ENCODE results near the gene SIGLEC9.

SIGLEC9 gene

DNA sequence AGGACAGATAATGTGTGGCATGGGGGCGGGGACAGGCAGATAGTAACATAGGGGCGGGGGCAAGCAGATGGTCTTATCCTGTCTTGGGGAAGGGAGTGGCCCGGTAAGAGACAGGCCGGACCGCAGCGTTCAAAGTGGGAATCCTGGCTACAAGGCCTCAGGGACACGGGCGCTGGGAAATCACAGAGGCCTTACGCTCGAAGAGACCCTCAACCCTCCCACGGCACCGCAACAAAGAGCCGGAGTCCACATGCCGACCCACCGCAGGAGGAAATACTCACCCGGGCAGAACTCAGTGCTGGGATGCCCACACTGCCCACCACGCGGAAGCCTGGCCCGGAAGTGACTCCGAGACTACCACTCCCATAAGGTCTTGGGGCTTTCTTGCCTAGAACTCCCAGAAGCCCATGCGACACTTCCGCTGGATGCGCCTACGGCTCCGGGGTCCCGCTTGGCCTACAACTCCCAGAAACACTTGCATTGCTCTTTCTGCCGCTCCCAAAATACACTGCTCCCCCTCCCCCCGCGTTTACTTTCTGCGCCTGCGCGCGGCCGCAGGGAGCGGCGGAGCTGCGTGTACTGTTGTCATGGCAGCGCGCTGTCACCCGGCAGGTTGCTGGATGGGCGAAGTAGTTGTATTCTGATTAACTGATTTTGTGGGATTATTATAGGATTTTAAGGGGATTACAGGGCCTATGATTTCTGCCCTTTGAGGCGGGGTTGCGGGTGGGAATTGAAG, 16.5 kb upstream of the SIGLEC9 start, which contains the start of gene CTU1 (continued):
- no peak for TF ChIP-seq ZNF274 (IDR thresholded peaks at IDR 0.05; ENCODE audit: low read length)
- TF ChIP-seq ZNF274 (tag by site-specific recombination; IDR thresholded peaks at IDR 0.05; ENCODE audit: borderline replicate concordance), result no peak
- no peak for TF ChIP-seq ZNF157 (tag by site-specific recombination; IDR thresholded peaks at IDR 0.05)
- TF ChIP-seq ZNF664 (tag by site-specific recombination; IDR thresholded peaks at IDR 0.05), result no peak
- TF ChIP-seq, protein P1, sequence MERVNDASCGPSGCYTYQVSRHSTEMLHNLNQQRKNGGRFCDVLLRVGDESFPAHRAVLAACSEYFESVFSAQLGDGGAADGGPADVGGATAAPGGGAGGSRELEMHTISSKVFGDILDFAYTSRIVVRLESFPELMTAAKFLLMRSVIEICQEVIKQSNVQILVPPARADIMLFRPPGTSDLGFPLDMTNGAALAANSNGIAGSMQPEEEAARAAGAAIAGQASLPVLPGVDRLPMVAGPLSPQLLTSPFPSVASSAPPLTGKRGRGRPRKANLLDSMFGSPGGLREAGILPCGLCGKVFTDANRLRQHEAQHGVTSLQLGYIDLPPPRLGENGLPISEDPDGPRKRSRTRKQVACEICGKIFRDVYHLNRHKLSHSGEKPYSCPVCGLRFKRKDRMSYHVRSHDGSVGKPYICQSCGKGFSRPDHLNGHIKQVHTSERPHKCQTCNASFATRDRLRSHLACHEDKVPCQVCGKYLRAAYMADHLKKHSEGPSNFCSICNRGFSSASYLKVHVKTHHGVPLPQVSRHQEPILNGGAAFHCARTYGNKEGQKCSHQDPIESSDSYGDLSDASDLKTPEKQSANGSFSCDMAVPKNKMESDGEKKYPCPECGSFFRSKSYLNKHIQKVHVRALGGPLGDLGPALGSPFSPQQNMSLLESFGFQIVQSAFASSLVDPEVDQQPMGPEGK (tag by site-specific recombination; IDR thresholded peaks at IDR 0.05), result no peak
- TF ChIP-seq, protein P2, sequence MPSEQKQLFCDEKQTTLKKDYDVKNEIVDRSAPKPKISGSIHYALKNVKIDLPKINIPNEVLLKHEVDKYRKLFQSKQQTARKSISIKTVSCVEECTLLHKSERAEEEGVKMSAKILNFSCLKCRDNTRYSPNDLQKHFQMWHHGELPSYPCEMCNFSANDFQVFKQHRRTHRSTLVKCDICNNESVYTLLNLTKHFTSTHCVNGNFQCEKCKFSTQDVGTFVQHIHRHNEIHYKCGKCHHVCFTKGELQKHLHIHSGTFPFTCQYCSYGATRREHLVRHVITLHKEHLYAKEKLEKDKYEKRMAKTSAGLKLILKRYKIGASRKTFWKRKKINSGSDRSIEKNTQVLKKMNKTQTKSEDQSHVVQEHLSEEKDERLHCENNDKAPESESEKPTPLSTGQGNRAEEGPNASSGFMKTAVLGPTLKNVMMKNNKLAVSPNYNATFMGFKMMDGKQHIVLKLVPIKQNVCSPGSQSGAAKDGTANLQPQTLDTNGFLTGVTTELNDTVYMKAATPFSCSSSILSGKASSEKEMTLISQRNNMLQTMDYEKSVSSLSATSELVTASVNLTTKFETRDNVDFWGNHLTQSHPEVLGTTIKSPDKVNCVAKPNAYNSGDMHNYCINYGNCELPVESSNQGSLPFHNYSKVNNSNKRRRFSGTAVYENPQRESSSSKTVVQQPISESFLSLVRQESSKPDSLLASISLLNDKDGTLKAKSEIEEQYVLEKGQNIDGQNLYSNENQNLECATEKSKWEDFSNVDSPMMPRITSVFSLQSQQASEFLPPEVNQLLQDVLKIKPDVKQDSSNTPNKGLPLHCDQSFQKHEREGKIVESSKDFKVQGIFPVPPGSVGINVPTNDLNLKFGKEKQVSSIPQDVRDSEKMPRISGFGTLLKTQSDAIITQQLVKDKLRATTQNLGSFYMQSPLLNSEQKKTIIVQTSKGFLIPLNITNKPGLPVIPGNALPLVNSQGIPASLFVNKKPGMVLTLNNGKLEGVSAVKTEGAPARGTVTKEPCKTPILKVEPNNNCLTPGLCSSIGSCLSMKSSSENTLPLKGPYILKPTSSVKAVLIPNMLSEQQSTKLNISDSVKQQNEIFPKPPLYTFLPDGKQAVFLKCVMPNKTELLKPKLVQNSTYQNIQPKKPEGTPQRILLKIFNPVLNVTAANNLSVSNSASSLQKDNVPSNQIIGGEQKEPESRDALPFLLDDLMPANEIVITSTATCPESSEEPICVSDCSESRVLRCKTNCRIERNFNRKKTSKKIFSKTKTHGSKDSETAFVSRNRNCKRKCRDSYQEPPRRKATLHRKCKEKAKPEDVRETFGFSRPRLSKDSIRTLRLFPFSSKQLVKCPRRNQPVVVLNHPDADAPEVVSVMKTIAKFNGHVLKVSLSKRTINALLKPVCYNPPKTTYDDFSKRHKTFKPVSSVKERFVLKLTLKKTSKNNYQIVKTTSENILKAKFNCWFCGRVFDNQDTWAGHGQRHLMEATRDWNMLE (tag by site-specific recombination; conservative IDR thresholded peaks at IDR 0.05; ENCODE audit: low read depth), result peak; percentile 50; the same call in 1 of the 2 replicates
- TF ChIP-seq ZNF214 (tag by site-specific recombination; IDR thresholded peaks at IDR 0.05; ENCODE audit: borderline replicate concordance), result no peak
- TF ChIP-seq, protein P3, sequence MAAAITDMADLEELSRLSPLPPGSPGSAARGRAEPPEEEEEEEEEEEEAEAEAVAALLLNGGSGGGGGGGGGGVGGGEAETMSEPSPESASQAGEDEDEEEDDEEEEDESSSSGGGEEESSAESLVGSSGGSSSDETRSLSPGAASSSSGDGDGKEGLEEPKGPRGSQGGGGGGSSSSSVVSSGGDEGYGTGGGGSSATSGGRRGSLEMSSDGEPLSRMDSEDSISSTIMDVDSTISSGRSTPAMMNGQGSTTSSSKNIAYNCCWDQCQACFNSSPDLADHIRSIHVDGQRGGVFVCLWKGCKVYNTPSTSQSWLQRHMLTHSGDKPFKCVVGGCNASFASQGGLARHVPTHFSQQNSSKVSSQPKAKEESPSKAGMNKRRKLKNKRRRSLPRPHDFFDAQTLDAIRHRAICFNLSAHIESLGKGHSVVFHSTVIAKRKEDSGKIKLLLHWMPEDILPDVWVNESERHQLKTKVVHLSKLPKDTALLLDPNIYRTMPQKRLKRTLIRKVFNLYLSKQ (tag by site-specific recombination; IDR thresholded peaks at IDR 0.05; ENCODE audit: borderline replicate concordance), result no peak
- TF ChIP-seq ZSCAN30 (tag by site-specific recombination; IDR thresholded peaks at IDR 0.05), result no peak
- no peak for TF ChIP-seq BCL11B (tag by site-specific recombination; IDR thresholded peaks at IDR 0.05; ENCODE audit: low read depth)
- TF ChIP-seq ZNF324 (tag by site-specific recombination; IDR thresholded peaks at IDR 0.05), result no peak
- TF ChIP-seq FEZF1 (tag by site-specific recombination; IDR thresholded peaks at IDR 0.05), result peak; percentile 76
- TF ChIP-seq ZNF623 (tag by site-specific recombination; IDR thresholded peaks at IDR 0.05), result 0 out of 2 replicates have a peak, but pooled peaks have one; percentile 2
- TF ChIP-seq ZNF514 (tag by site-specific recombination; IDR thresholded peaks at IDR 0.05), result no peak
- TF ChIP-seq ZNF366 (tag by site-specific recombination; conservative IDR thresholded peaks at IDR 0.05), result no peak
- TF ChIP-seq ZNF423 (tag by site-specific recombination; IDR thresholded peaks at IDR 0.05), result no peak
- TF ChIP-seq WT1 (tag by site-specific recombination; IDR thresholded peaks at IDR 0.05), result no peak
- TF ChIP-seq ZNF37A (tag by site-specific recombination; IDR thresholded peaks at IDR 0.05), result no peak
- TF ChIP-seq ZNF544 (tag by site-specific recombination; IDR thresholded peaks at IDR 0.05), result no peak
- no peak for TF ChIP-seq ZNF548 (tag by site-specific recombination; IDR thresholded peaks at IDR 0.05)
- no peak for TF ChIP-seq ZNF10 (tag by site-specific recombination; IDR thresholded peaks at IDR 0.05)
- no peak for TF ChIP-seq ZNF585B (tag by site-specific recombination; IDR thresholded peaks at IDR 0.05)
- no peak for TF ChIP-seq ZNF670 (tag by site-specific recombination; IDR thresholded peaks at IDR 0.05; ENCODE audit: low read depth)
- TF ChIP-seq ZNF629 (tag by site-specific recombination; IDR thresholded peaks at IDR 0.05), result peak; percentile 49; the same call in 1 of the 2 replicates
- TF ChIP-seq ZNF169 (tag by site-specific recombination; IDR thresholded peaks at IDR 0.05), result no peak
- no peak for TF ChIP-seq ZNF837 (tag by site-specific recombination; IDR thresholded peaks at IDR 0.05)
- no peak for TF ChIP-seq ZNF311 (tag by site-specific recombination; IDR thresholded peaks at IDR 0.05; ENCODE audit: borderline replicate concordance)
- no peak for TF ChIP-seq ZNF138 (tag by site-specific recombination; IDR thresholded peaks at IDR 0.05; ENCODE audit: borderline replicate concordance)
- no peak for TF ChIP-seq ZNF621 (tag by site-specific recombination; IDR thresholded peaks at IDR 0.05)
- no peak for TF ChIP-seq ZNF830 (tag by site-specific recombination; IDR thresholded peaks at IDR 0.05; ENCODE audit: low read depth)
- peak; percentile 85 for TF ChIP-seq SP3 (tag by site-specific recombination; IDR thresholded peaks at IDR 0.05)
- TF ChIP-seq ZNF19 (tag by site-specific recombination; IDR thresholded peaks at IDR 0.05; ENCODE audit: low read depth), result no peak
- TF ChIP-seq, protein P4, sequence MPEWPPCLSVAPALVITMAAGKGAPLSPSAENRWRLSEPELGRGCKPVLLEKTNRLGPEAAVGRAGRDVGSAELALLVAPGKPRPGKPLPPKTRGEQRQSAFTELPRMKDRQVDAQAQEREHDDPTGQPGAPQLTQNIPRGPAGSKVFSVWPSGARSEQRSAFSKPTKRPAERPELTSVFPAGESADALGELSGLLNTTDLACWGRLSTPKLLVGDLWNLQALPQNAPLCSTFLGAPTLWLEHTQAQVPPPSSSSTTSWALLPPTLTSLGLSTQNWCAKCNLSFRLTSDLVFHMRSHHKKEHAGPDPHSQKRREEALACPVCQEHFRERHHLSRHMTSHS (tag by site-specific recombination; IDR thresholded peaks at IDR 0.05), result no peak

Data from HEK293 (cell line).